Activated naive CD8-positive, alpha-beta T cell treated with anti-CD3 and anti-CD28 coated beads, Interleukin-2, amount 50 U/mL, for 24 hours (primary cell): ENCODE measurements around the gene SLC46A2.

Experiments used
- ATAC-seq: fragments of 150-1000 bp; cut with Tn5 transposase; one replicate; pipeline ENCODE4 v1.10.0; 2021
- DNase-seq: peaks from one replicate; pipeline ENCODE4 v3.0.0; 2021
- H3K27ac Mint-ChIP-seq: one replicate; pipeline ENCODE4 v1.8.0; 2021; ENCODE audit warnings: mild to moderate bottlenecking, mixed read lengths
- H3K27me3 Mint-ChIP-seq: one replicate; pipeline ENCODE4 v1.8.0; 2021; ENCODE audit warnings: mixed read lengths
- H3K36me3 Mint-ChIP-seq: one replicate; pipeline ENCODE4 v1.8.0; 2021; ENCODE audit warnings: low read depth, mixed read lengths
- H3K4me1 Mint-ChIP-seq: one replicate; pipeline ENCODE4 v1.8.0; 2021; ENCODE audit warnings: mixed read lengths
- H3K4me3 Mint-ChIP-seq: one replicate; pipeline ENCODE4 v1.8.0; 2021; ENCODE audit warnings: mild to moderate bottlenecking, moderate library complexity, mixed read lengths
- H3K9me3 Mint-ChIP-seq: one replicate; pipeline ENCODE4 v1.8.0; 2021; ENCODE audit warnings: mixed read lengths

SLC46A2 gene

DNA sequence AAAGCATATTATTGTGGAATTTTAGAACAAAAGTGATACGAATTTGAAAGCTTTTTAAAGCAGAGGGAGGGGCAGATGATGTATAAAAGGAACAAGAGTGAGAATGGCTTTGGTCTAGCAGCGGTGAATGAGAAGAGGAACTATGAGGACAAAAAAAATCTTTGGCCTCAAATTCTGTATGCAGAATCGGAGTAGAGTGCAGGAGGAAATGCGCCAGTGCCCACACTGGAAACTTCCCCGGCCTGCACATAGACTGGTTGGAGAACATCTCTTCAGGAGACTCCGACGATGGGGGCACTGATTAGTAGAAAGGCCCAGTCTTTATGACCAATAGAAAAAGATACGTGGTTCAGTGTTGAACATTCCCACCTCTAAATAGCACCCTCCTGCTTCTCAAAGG, 51.3 kb downstream of the SLC46A2 start:
- Mint-ChIP-seq H3K27ac (no peak overlapping the region), H3K4me1 (peaks cover under 1% of the 10 kb centered on the region), H3K9me3 (no peaks in the 10 kb centered on the region), H3K36me3 (peaks cover 12% of the 10 kb centered on the region), H3K27me3 (no peaks in the 10 kb centered on the region), H3K4me3 (no peak overlapping the region)
- DNase-seq: no peak
- ATAC-seq: no peak

- Mint-ChIP-seq H3K36me3 (peaks cover 12% of the 10 kb centered on the region), H3K27me3 (no peaks in the 10 kb centered on the region), H3K27ac (no peak overlapping the region), H3K9me3 (no peaks in the 10 kb centered on the region), H3K4me1 (no peaks in the 10 kb centered on the region), H3K4me3 (no peak overlapping the region)
- ATAC-seq (no peak), DNase-seq (no peak)
Observed at GRCh38 chr9:112838342-112838741, 52.3 kb downstream of the SLC46A2 start.

DNA sequence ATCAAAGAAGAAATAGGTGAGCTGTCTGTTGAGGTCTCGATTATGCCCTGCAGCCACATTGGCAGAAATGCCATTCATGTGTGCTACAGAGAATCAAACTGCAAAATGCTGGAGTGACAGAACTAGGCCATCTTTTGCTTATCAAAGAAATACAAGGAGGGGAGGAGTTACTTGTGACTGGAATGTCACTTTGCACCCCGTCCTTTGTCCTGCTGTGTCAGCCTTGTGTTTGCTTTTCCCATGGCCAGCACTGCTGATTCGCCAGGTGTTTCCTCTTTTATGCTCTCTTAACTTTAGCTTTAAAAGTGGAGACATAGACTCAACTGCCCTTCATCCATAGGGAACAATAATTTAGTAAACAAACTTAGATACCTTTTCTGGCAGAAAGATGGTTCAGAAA, 54.3 kb downstream of the SLC46A2 start:
- Mint-ChIP-seq H3K36me3 (peaks cover 14% of the 10 kb centered on the region), H3K4me3 (no peak overlapping the region), H3K27me3 (no peaks in the 10 kb centered on the region), H3K4me1 (no peaks in the 10 kb centered on the region), H3K9me3 (no peaks in the 10 kb centered on the region), H3K27ac (no peak overlapping the region)
- no peak for DNase-seq
- no peak for ATAC-seq

GRCh38 chr9:112833081-112833480, 57.6 kb downstream of the SLC46A2 start:
- Mint-ChIP-seq H3K4me1 (no peaks in the 10 kb centered on the region), H3K9me3 (no peaks in the 10 kb centered on the region), H3K36me3 (peaks cover 6% of the 10 kb centered on the region), H3K27ac (no peak overlapping the region), H3K4me3 (no peak overlapping the region), H3K27me3 (no peaks in the 10 kb centered on the region)
- DNase-seq (no peak), ATAC-seq (no peak)

- Mint-ChIP-seq H3K4me3 (no peak overlapping the region), H3K36me3 (peaks cover 4% of the 10 kb centered on the region), H3K4me1 (no peaks in the 10 kb centered on the region), H3K9me3 (no peaks in the 10 kb centered on the region), H3K27ac (no peak overlapping the region), H3K27me3 (no peaks in the 10 kb centered on the region)
- DNase-seq (no peak), ATAC-seq (no peak)
Observed at GRCh38 chr9:112831969-112832368, 58.7 kb downstream of the SLC46A2 start.

DNA sequence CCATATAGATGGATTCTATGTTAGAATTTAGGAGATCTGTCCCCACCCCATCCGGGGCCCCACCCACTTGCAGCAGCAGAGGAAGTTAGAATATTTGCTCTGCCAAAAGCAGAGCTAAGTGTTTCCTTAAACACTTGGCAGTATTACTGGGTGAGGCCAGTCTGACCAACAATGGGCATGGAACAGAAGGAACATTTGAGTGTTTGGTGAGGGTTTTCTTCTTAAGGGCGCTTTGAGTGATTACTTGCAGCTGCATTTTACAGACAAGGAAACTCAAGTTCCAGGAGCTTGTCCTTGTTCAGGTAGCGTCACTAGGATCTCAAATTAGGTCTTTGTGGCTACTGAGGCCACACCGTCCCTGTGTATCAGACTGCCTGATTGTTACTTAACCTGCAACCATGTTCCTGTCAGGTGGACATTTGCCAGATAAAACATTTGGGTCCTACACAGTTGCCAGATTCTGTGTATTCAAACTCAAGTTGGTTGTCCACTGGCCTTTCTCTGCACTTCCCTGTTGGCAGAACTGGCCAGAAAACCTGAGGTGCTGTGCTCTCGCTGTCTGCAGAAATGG, 59.3 kb downstream of the SLC46A2 start:
- peaks cover 2% of the 10 kb centered on the region for H3K36me3 Mint-ChIP-seq
- H3K4me1 Mint-ChIP-seq: no peaks in the 10 kb centered on the region
- no peaks in the 10 kb centered on the region for H3K9me3 Mint-ChIP-seq
- H3K27me3 Mint-ChIP-seq: no peaks in the 10 kb centered on the region
- no peak overlapping the region for H3K4me3 Mint-ChIP-seq
- no peak for ATAC-seq
- no peak for DNase-seq
- H3K27ac Mint-ChIP-seq: no peak overlapping the region
